ENCODE data around the gene RNU5B-1. TPM values are rescaled to one million over a fixed set of nuclear protein-coding genes. Genes with fewer than 3 reads are reported as not detected.

RNU5B-1 gene
- total RNA-seq: not detected

- intact Hi-C loops (cut with DNase I; ENCODE audit: low total_unique reads): no loop called here
Observed at GRCh38 chr15:65304381-65305149, at the start of gene RNU5B-1. Gene RNU5B-1 (plus strand): TSS chr15:65304677.

GRCh38 chr15:65254758-65255157 is 49.7 kb upstream of the RNU5B-1 start:
- H3K27me3 ChIP-seq: no peaks in the 10 kb centered on the region
- H3K36me3 ChIP-seq: no peaks in the 10 kb centered on the region
- intact Hi-C loops (cut with DNase I; ENCODE audit: low total_unique reads): no loop called here
- TF ChIP-seq POLR2AphosphoS5 (IDR thresholded peaks at IDR 0.05) (no peak), POLR2A (IDR thresholded peaks at IDR 0.05) (no peak), CTCF (IDR thresholded peaks at IDR 0.05) (no peak)
- H3K4me1 ChIP-seq: no peaks in the 10 kb centered on the region
- no peak overlapping the region for H3K4me3 ChIP-seq
- no peaks in the 10 kb centered on the region for H3K9me3 ChIP-seq
- no peak overlapping the region for H3K27ac ChIP-seq
- no peak for DNase-seq (ENCODE audit: low spot score in 2 of 2)

More at GRCh38 chr15:65304381-65305149, at the start of gene RNU5B-1:
- H3K4me3 ChIP-seq: peak within 1 kb of the TSS; percentile 47 to 71 (median 60)
- peak within 1 kb of the TSS; percentile 84 to 91 for H3K27ac ChIP-seq
- TF ChIP-seq CTCF (IDR thresholded peaks at IDR 0.05) (peak; percentile 92 to 94 (median 94)), POLR2A (IDR thresholded peaks at IDR 0.05) (peak; percentile 94), POLR2AphosphoS5 (IDR thresholded peaks at IDR 0.05) (peak; percentile 49 to 98 (median 87))
- peak; percentile 63 to 70 for DNase-seq (ENCODE audit: low spot score in 2 of 2)
- no peaks in the 10 kb centered on the region for H3K27me3 ChIP-seq
- no peaks in the 10 kb centered on the region for H3K9me3 ChIP-seq
- H3K36me3 ChIP-seq: no peaks in the 10 kb centered on the region
- H3K4me1 ChIP-seq: no peaks in the 10 kb centered on the region

- H3K9me3 ChIP-seq: no peaks in the 10 kb centered on the region
- H3K36me3 ChIP-seq: no peaks in the 10 kb centered on the region
- TF ChIP-seq CTCF (IDR thresholded peaks at IDR 0.05) (no peak), POLR2A (IDR thresholded peaks at IDR 0.05) (no peak), POLR2AphosphoS5 (IDR thresholded peaks at IDR 0.05) (no peak)
- intact Hi-C loops (cut with DNase I; ENCODE audit: low total_unique reads): no loop called here
- H3K4me3 ChIP-seq: no peak overlapping the region
- no peak for DNase-seq (ENCODE audit: low spot score in 2 of 2)
- H3K27me3 ChIP-seq: no peaks in the 10 kb centered on the region
- H3K4me1 ChIP-seq: no peaks in the 10 kb centered on the region
- no peak overlapping the region for H3K27ac ChIP-seq
Observed at GRCh38 chr15:65255486-65256140, 48.9 kb upstream of the RNU5B-1 start.

GRCh38 chr15:65258375-65259262 is 45.9 kb upstream of the RNU5B-1 start:
- no peak for DNase-seq (ENCODE audit: low spot score in 2 of 2)
- Histone ChIP-seq H3K36me3 (no peaks in the 10 kb centered on the region), H3K4me3 (no peak overlapping the region), H3K27me3 (no peaks in the 10 kb centered on the region), H3K4me1 (no peaks in the 10 kb centered on the region), H3K27ac (peak overlapping the region; percentile 59 to 71), H3K9me3 (no peaks in the 10 kb centered on the region)
- TF ChIP-seq CTCF (IDR thresholded peaks at IDR 0.05) (no peak), POLR2AphosphoS5 (IDR thresholded peaks at IDR 0.05) (peak in 1 of 3 donors; percentile 59)
- intact Hi-C loops (cut with DNase I; ENCODE audit: low total_unique reads): no loop called here
